HG03469 (cell line): ENCODE results near the gene ADGRD1.
"Not testable (repeated sequence)": the region's sequence is repeated elsewhere in the genome, so short reads cannot be mapped to it uniquely, and the experiment has no call there.

Source experiments
- ATAC-seq: cut with Tn5 transposase; IDR thresholded peaks from one replicate; pipeline ENCODE4 v1.9.1; 2021; ENCODE audit warnings: mild to moderate bottlenecking, moderate library complexity, moderate number of reproducible peaks; ENCODE audit not compliant: unreplicated experiment

Gene ADGRD1

GRCh38 chr12:130937063-130937462, 16.6 kb upstream of the ADGRD1 start:
- ATAC-seq = no peak

DNA sequence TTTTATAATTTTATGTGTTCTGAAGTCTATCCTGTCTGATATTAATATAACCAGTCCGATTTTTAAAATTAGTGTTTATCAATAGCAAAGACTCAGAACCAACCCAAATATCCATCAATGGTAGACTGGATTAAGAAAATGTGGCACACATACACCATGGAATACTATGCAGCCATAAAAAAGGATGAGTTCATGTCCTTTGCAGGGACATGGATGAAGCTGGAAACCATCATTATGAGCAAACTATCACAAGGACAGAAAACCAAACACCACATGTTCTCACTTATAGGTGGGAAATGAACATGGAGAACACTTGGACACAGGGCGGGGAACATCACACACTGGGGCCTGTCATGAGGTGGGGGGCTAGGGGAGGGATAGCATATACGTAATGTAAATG, 16.2 kb upstream of the ADGRD1 start:
- ATAC-seq = not testable (repeated sequence)

DNA sequence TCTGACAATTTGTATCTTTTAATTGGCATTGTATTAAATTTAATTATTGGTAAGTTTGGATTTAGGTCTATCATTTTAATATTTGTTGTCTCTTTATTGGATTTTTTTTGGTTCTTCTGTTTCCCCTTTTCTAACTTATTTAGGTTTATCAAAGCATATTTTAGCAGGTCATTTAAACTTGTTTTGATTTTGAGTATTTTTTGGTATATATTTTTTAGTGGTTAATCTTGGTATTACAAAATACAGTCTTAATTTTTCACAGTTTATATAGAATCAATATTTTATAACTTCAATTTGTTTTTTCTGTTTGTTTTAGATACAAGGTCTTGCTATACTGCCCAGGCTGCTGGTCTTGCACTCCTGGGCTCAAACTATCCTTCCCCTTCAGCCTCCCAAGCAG, 15.5 kb upstream of the ADGRD1 start:
- ATAC-seq = no peak

- no peak for ATAC-seq
These were observed 8.8 kb upstream of the ADGRD1 start for GRCh38 chr12:130944878-130945277.

- no peak for ATAC-seq
These were observed 7.8 kb upstream of the ADGRD1 start for GRCh38 chr12:130945786-130946492.

GRCh38 chr12:130947028-130947613, 6.6 kb upstream of the ADGRD1 start:
- ATAC-seq = no peak

DNA sequence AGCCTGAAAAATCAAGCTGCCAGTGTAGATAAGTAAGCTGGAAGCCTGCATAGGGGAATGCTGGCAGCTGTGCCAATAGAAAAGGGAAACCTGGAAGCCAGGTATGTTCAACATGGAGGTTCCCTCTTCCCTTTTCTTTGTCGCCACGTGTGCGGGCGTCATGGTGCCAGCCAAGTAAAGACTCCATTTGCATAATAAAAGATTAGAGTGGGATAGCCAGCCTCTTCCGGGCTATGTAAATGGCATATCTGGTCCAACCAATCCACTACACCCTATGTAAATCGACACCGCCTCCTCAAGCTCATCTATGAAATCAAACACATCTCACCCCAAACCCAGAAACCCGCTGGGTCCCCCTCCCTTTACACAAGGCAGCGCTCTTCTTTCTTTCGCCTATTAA, 5.6 kb upstream of the ADGRD1 start:
- no peak for ATAC-seq

DNA sequence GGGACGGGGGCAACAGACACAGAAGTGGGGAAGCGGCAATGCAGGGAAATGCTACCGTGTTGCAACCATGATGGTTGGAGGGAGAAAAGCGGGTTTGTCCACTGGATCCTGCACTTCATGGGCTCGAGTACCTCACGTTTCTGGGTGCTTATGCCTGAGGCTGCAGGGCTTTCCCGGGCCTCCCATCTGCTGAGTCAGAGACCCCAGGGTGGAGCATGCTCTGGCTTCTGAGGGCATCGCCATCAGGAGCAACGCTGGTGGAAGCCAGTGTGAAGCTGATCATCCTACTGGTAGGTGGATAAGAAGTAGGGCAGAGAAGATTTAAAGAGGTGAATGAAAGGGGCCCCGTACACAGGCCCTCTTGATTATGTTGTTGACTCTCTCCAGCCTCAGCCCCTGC, 5.0 kb upstream of the ADGRD1 start:
- ATAC-seq = no peak

DNA sequence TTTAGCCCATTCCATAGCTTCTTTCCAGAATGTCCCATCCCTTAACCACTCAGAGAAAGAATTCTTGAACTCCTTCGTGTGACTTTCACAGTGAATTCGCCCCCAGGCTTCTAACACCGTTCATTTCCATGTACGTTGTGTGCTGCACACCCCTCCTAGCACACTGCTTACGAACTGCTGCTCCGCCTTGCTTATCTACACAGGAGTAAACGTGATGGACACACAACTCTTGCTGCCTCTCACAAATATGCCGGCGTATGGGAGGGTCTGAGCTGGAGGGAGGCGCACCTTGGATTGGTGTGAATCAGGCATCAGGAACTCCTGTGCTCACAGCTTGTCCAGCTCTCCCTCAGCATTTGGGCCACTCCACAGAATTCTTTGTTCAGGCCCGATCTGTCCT, 3.9 kb upstream of the ADGRD1 start:
- no peak for ATAC-seq

- ATAC-seq = no peak
These were observed 2.1 kb upstream of the ADGRD1 start for GRCh38 chr12:130951636-130952035.

DNA sequence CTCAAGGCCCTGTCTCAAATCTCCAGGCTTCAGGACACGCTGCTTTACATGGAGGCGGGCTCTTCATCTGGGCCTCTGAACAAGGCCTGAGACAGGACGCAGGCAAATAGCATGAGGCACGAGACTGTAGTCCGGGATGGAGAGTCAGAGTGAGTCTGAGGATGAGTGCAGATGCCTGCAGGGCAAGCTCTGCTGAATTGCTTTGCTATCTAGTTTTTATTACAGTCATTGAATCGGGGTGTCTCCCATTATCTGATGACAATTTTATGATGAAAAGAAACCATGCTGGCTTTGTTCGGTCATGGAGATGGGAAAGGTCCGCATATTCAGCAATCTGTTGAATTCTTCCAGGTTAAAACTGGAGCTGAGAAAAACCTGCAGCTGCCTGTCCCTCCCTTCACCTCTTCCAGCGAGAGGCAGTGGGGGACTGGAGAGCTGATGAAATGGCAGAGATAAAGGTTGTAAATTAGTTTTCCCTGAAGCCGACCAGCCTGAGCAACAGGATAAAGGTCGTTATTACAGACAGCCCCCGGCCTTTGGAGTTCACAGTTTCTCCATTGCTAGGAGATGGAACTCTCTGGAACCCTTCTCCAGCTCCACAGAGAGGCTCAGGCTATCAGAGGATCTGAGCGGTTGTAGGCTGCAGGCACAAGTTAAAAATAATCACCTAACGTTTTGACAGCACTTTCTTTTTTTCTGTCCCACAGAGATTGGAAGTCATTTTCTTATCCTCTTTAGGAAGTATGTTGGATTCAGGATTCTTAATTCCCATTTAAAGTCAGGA, 1.3 kb upstream of the ADGRD1 start:
- ATAC-seq = no peak

DNA sequence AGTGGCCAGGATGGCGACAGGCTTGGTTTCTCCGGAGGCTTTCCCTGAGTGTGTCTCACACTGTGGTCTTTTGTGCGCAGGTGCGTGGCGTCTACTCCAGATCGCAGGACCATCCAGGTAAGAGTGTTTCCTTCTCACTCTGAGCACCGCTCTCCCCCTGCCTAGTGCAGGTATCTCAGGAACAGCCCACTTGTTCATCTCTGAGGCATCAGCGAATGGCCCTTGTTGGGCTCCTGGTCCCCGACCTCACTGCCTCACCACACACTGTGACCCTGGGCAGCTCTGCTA, 781 bp downstream of the ADGRD1 start:
- ATAC-seq = no peak

DNA sequence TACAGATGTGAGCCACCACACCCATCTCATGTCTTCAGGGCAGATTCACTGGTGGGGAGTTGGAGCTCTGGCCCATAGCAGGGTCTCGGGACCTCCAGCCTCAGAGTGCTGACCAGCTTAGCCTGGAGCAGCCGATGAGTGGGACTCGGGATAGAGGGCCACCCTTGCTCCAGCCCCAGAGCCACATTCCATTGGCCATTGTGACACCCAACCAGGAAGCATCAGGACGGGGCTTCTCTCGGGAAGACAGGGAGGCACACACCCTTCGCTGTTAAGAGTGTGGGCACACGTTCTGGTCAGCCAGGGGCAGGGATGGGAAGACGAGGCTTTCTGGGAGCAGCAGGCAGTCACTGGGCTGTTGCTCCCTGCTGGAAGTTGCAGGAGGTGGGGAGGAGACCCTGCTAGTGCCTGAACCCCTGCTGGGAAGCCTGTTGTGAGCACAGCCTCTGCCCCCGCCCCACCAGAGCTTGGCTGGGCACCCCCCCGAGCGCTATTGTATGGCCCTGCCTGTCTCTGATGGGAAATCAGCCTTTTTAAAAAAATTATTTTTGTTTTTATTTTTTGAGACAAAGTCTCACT, 1.6 kb downstream of the ADGRD1 start:
- no peak for ATAC-seq

GRCh38 chr12:130956009-130956408, 2.3 kb downstream of the ADGRD1 start:
- ATAC-seq = no peak

DNA sequence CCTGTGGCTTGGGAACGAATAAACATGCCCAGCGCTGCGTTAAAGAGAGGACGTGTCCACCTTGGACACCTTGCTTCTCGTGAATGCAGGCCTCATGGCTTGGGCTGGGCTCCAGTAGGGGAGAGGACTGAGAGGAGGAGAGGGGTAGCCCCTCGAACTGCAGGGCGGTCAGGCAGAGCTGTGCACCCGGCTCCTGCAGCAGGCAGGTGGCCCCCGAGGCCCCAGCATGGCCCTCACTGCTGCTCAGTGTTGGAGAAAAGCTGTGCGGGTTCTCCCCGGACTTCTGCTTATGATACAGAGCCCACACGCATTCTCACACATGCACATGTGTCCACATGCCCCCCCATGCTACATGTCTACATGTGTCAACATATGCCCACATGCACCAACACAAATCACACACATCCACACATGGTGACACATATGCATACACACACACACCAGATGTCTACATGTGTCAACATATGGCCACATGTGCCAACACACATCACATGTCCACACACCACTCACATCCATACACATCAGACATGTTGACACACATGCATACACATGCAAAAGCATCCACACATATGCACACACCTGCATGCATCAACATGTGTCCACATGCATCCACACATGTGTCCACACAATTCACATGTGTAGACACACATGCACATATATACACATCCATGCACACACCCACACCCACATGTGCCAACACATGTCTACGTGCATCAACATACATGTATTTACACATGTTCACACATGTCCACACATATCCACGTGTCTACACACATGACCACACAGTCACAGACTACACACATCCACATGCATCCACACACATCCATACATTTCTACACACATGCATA, 3.0 kb downstream of the ADGRD1 start:
- no peak for ATAC-seq

DNA sequence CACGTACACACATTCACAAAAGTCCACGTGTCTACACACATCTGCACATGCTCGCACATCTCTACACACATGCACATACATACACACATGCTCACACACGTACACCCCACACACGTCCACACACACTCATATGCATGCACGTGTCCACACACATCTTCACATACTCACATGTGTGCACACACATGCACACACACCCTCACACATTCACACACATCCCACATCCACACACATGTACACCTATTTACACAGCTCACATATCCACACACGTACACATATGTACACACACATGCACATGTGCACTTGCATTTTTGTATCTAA, 3.6 kb downstream of the ADGRD1 start:
- no peak for ATAC-seq

DNA sequence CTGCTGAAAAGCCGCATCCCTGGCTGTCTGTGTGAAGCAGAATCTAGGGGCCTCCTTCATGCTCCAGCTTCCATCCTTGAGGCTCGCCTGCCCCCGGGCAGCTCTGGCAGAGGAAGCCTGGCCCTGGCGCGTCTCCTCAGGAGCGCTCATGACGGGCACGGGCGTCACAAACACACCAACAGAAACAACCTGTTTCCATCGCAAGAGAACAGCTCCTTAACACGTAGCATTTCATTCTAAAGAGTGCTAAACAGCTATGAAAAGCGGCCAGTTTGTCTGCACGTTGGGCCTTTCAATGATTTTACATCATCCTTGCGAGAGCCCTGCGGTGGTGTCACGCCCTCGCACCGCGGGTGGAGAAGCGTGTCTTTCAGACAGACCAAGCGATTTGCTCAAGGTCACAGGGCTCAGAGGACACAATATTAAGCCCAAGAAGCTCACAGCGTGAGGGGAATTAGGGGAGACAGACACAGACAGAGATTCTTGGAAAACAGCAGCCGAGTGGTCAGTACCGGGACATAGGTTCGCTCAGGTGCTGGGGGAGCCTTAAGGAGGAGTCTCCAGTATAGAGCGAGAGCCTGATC, 4.9 kb downstream of the ADGRD1 start:
- no peak for ATAC-seq

DNA sequence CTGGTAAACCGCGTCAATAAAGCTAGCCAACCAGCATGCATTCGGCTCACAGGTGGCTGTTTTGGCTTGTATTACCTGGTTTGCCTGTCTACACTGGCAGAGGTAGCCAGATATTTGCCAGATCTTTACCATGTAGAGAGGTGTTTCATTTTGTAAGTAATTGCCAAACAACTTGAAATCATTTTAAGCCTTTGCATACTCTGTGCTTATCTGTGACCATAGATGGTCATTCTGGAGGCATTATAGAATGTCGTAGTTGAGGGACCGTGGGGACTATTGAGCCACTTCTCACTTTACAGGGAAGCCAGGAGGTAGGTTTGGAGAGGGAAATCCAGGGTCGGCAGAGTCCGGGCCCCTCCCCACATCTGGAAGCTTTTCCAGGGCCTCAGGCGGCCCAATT, 5.9 kb downstream of the ADGRD1 start:
- ATAC-seq = no peak

DNA sequence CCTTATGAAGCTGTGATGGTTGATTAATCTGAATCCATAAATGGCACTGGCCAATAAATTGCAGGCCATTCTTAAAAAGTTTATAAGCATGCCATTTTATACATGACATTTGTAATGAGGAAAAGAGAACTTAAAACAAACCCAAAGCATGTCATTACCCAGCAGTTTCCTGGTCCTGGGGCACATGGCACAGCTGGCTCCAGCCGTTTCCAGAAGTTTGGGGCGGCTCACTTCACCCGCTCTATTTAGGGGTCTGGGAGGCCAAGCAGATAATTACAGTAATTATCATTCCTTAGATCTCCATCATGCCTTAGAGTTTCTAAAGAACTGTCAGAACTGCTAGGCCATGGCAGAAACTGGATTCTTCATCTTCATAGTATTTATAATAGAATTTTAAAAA, 6.4 kb downstream of the ADGRD1 start:
- ATAC-seq = no peak

DNA sequence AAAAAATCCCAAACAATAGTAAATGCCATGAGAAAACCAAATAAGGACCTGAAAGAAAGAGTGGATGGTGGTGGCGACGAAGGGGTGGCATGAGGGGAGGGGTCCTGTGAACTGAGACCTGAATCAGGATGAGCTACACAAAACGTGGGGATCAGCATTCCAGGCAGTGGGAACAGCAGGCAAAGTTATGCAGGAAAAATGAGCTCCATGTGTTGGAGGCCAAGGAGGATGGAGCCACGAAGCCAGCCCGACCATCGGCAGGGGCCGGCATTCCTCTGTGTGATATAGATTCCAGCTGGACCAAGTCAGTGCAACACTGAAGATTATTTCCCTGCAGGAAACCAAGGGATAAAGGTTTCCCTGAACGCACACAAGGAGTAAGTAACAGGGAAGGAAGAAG, 7.1 kb downstream of the ADGRD1 start:
- no peak for ATAC-seq

DNA sequence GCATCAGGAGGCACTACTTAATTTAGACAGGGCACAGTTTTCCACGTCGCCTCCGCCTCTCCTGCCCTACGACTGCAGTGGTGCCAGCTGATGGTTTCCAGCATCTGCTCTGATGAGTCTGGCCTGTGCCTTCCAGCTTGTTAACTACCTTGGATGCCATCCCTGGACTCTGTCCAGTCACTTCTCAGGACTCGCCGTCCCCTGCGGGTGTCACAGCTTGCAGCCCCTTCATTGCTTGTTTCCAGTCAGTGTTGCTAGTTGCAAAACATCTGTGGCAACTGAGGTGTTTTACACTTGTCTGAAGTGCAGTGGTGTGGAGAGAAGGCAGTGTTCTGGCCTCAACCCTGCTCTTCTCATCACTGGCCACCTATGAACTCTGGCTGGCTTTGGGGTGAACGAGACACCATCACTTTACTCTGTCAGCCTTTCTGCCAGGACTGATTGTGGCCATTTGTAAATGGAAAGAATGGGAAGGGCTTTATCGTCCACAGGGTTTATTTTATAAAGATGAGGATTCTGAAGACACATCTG, 8.3 kb downstream of the ADGRD1 start:
- ATAC-seq = no peak
